ENCODE measurements around the gene UFSP1. TPM values are rescaled to one million over a fixed set of nuclear protein-coding genes. Genes with fewer than 3 reads are reported as not detected.

Gene UFSP1
- total and polyA plus RNA-seq, 10 of the 15 experiments (the other 5 are each of a cell fraction or from before 2014, with no cell fraction given) = 0.14 to 10.6 (median 2.8) TPM

GRCh38 chr7:100839361-100839760 is 50.2 kb downstream of the UFSP1 start:
- Histone ChIP-seq H3K9me3 (replicated peaks; ENCODE audit: control insufficient read depth, insufficient read depth, low read length) (no peaks in the 10 kb centered on the region), H3K4me2 (ENCODE audit: control insufficient read depth, insufficient read depth) (no peak overlapping the region), H3K4me1 (ENCODE audit: control insufficient read depth, insufficient read depth, low read length) (no peaks in the 10 kb centered on the region; the same call in 1 of the 2 replicates), H3K79me2 (ENCODE audit: control insufficient read depth, insufficient read depth, low read length) (no peaks in the 10 kb centered on the region), H3K4me3 (no peak overlapping the region), H3K27ac (ENCODE audit: control insufficient read depth, insufficient read depth) (no peak overlapping the region), H4K20me1 (ENCODE audit: control insufficient read depth, insufficient read depth) (no peaks in the 10 kb centered on the region), H3K27me3 (replicated peaks in 1 of 2; ENCODE audit: control insufficient read depth in 2 of 2, insufficient read depth in 2 of 2, low read length in 1 of 2) (no peaks in the 10 kb centered on the region), H3K9ac (ENCODE audit: control insufficient read depth, insufficient read depth, low read length) (no peak overlapping the region), H3K36me3 (ENCODE audit: control insufficient read depth in 2 of 2, insufficient read depth in 2 of 2, low read length in 1 of 2) (no peaks in the 10 kb centered on the region), H2AFZ (ENCODE audit: control insufficient read depth, low read depth, low read length) (no peak overlapping the region)
- no TSS peak for BruUV-seq (replicated peaks)
- ATAC-seq (no peak), DNase-seq (ENCODE audit: low read depth, low spot score) (no peak), FAIRE-seq (no peak)
- 90% methylated on average over 18 of the region's 18 CpGs for WGBS (ENCODE audit: insufficient coverage, insufficient replicate concordance, low lambda C conversion rate, missing lambda C conversion rate)
- intact Hi-C loops (cut with micrococcal nuclease; ENCODE audit: unreplicated experiment) (loop anchor here (5.0 kb wide), 1 partner anchor 37 kb away; no protein-coding TSS in a partner anchor), in situ Hi-C loops (cut with MboI) (no loop called here)
- ChIA-PET CTCF (no interaction called here), RAD21 (ENCODE audit: unreplicated experiment) (no interaction called here), SMC1A (ENCODE audit: uncharacterized antibody, unreplicated experiment) (no interaction called here), POLR2A (no interaction called here)
- TF ChIP-seq ASH2L (IDR thresholded peaks at IDR 0.05; ENCODE audit: borderline replicate concordance, low read depth) (no peak), PBX3 (IDR thresholded peaks at IDR 0.05; ENCODE audit: insufficient replicate concordance, low read depth, low read length) (no peak), ZZZ3 (IDR thresholded peaks at IDR 0.05; ENCODE audit: control insufficient read depth, insufficient read length, low read depth) (no peak), MYB (IDR thresholded peaks at IDR 0.05; ENCODE audit: borderline replicate concordance, low read depth, low read length) (no peak), POU2F2 (IDR thresholded peaks at IDR 0.05; ENCODE audit: borderline replicate concordance, low read depth, low read length) (no peak), TAF1 (IDR thresholded peaks at IDR 0.05; ENCODE audit: borderline replicate concordance, low read depth, low read length) (no peak)
- TF ChIP-seq, protein P1, sequence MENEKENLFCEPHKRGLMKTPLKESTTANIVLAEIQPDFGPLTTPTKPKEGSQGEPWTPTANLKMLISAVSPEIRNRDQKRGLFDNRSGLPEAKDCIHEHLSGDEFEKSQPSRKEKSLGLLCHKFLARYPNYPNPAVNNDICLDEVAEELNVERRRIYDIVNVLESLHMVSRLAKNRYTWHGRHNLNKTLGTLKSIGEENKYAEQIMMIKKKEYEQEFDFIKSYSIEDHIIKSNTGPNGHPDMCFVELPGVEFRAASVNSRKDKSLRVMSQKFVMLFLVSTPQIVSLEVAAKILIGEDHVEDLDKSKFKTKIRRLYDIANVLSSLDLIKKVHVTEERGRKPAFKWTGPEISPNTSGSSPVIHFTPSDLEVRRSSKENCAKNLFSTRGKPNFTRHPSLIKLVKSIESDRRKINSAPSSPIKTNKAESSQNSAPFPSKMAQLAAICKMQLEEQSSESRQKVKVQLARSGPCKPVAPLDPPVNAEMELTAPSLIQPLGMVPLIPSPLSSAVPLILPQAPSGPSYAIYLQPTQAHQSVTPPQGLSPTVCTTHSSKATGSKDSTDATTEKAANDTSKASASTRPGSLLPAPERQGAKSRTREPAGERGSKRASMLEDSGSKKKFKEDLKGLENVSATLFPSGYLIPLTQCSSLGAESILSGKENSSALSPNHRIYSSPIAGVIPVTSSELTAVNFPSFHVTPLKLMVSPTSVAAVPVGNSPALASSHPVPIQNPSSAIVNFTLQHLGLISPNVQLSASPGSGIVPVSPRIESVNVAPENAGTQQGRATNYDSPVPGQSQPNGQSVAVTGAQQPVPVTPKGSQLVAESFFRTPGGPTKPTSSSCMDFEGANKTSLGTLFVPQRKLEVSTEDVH (IDR thresholded peaks at IDR 0.05; ENCODE audit: low read depth, partially characterized antibody) = no peak

Small RNAs within 50 kb of the gene (microRNA-seq; reads per million reads assigned to microRNA genes)
- not detected for gene MIR6875

Small RNAs within 50 kb of the gene (small RNA-seq; reads per million reads assigned to genes)
- not detected for gene RN7SL549P
- gene RPS29P15 = not detected

Other genes starting within 250 kb of the UFSP1 start
Only the 7 nearest of the 17 such genes appear.
- 0.56 and 0.93 TPM in 2 replicates for gene EPHB4, start 62.2 kb downstream of the UFSP1 start, total RNA-seq (2014; rRNA removed)
- gene EPHB4, start 62.2 kb downstream of the UFSP1 start, total RNA-seq (2014; rRNA removed; fragmentation: Illumina TruSeq; extraction: Trizol) = 0.32 and 0.40 TPM in 2 replicates
- gene EPHB4, start 62.2 kb downstream of the UFSP1 start, total RNA-seq (2021) = 0.82 and 0.85 TPM in 2 replicates
- gene EPHB4, start 62.2 kb downstream of the UFSP1 start, polyA plus RNA-seq (2011; rRNA removed) = 0.23 and 0.45 TPM in 2 replicates
- gene EPHB4, start 62.2 kb downstream of the UFSP1 start, polyA plus RNA-seq (2014; fragmentation: Illumina TruSeq; extraction: Trizol) = 0.05 and 0.32 TPM in 2 replicates
- not detected for gene EPHB4, start 62.2 kb downstream of the UFSP1 start, polyA plus RNA-seq (2014; fragmentation: Nextera tagmentation; extraction: Ambion mirVana)
- 0.51 and 0.75 TPM in 2 replicates for gene EPHB4, start 62.2 kb downstream of the UFSP1 start, polyA plus RNA-seq (2014; rRNA removed)
- gene EPHB4, start 62.2 kb downstream of the UFSP1 start, polyA plus RNA-seq (2016; fragmentation: Nextera tagmentation; extraction: Ambion mirVana) = not detected
- 11.1 and 16.7 TPM in 2 replicates for gene SLC12A9, start 37.0 kb downstream of the UFSP1 start, total RNA-seq (2014; rRNA removed)
- 5.5 and 6.3 TPM in 2 replicates for gene SLC12A9, start 37.0 kb downstream of the UFSP1 start, total RNA-seq (2014; rRNA removed; fragmentation: Illumina TruSeq; extraction: Trizol)
- gene SLC12A9, start 37.0 kb downstream of the UFSP1 start, total RNA-seq (2021) = 16.5 and 18.5 TPM in 2 replicates
- gene SLC12A9, start 37.0 kb downstream of the UFSP1 start, polyA plus RNA-seq (2011; rRNA removed) = 8.6 and 15.3 TPM in 2 replicates
- 4.3 and 10.9 TPM in 2 replicates for gene SLC12A9, start 37.0 kb downstream of the UFSP1 start, polyA plus RNA-seq (2014; fragmentation: Illumina TruSeq; extraction: Trizol)
- gene SLC12A9, start 37.0 kb downstream of the UFSP1 start, polyA plus RNA-seq (2014; fragmentation: Nextera tagmentation; extraction: Ambion mirVana) = under 1 TPM; 0.24 to 0.35 TPM
- gene SLC12A9, start 37.0 kb downstream of the UFSP1 start, polyA plus RNA-seq (2014; rRNA removed) = 18.5 and 24.3 TPM in 2 replicates
- gene SLC12A9, start 37.0 kb downstream of the UFSP1 start, polyA plus RNA-seq (2016; fragmentation: Nextera tagmentation; extraction: Ambion mirVana) = 1 to 10 TPM; 5.0 to 7.8 TPM
- 26.4 and 32.3 TPM in 2 replicates for gene TRIP6, start 22.3 kb downstream of the UFSP1 start, total RNA-seq (2014; rRNA removed)
- 15.4 and 16.2 TPM in 2 replicates for gene TRIP6, start 22.3 kb downstream of the UFSP1 start, total RNA-seq (2014; rRNA removed; fragmentation: Illumina TruSeq; extraction: Trizol)
- gene TRIP6, start 22.3 kb downstream of the UFSP1 start, total RNA-seq (2021) = 45.3 and 47.4 TPM in 2 replicates
- 14.2 and 21.3 TPM in 2 replicates for gene TRIP6, start 22.3 kb downstream of the UFSP1 start, polyA plus RNA-seq (2011; rRNA removed)
- 1.7 and 8.5 TPM in 2 replicates for gene TRIP6, start 22.3 kb downstream of the UFSP1 start, polyA plus RNA-seq (2014; fragmentation: Illumina TruSeq; extraction: Trizol)
- 1 to 10 TPM; 2.5 to 7.1 TPM for gene TRIP6, start 22.3 kb downstream of the UFSP1 start, polyA plus RNA-seq (2014; fragmentation: Nextera tagmentation; extraction: Ambion mirVana)
- 36.6 and 40.3 TPM in 2 replicates for gene TRIP6, start 22.3 kb downstream of the UFSP1 start, polyA plus RNA-seq (2014; rRNA removed)
- gene TRIP6, start 22.3 kb downstream of the UFSP1 start, polyA plus RNA-seq (2016; fragmentation: Nextera tagmentation; extraction: Ambion mirVana) = 10 to 100 TPM; 29.7 to 36.5 TPM
- gene SRRT, start 14.6 kb downstream of the UFSP1 start, total RNA-seq (2014; rRNA removed) = 94.0 and 104 TPM in 2 replicates
- gene SRRT, start 14.6 kb downstream of the UFSP1 start, total RNA-seq (2014; rRNA removed; fragmentation: Illumina TruSeq; extraction: Trizol) = 58.3 and 67.6 TPM in 2 replicates
- gene SRRT, start 14.6 kb downstream of the UFSP1 start, total RNA-seq (2021) = 230 and 254 TPM in 2 replicates
- 24.2 and 43.9 TPM in 2 replicates for gene SRRT, start 14.6 kb downstream of the UFSP1 start, polyA plus RNA-seq (2011; rRNA removed)
- 69.0 and 120 TPM in 2 replicates for gene SRRT, start 14.6 kb downstream of the UFSP1 start, polyA plus RNA-seq (2014; fragmentation: Illumina TruSeq; extraction: Trizol)
- 10 to 100 TPM; 11.1 to 33.6 TPM for gene SRRT, start 14.6 kb downstream of the UFSP1 start, polyA plus RNA-seq (2014; fragmentation: Nextera tagmentation; extraction: Ambion mirVana)
- gene SRRT, start 14.6 kb downstream of the UFSP1 start, polyA plus RNA-seq (2014; rRNA removed) = 119 and 148 TPM in 2 replicates
- 100 to 1,000 TPM; 187 to 189 TPM for gene SRRT, start 14.6 kb downstream of the UFSP1 start, polyA plus RNA-seq (2016; fragmentation: Nextera tagmentation; extraction: Ambion mirVana)
- 1.5 and 1.9 TPM in 2 replicates for gene ACHE, start 6.2 kb upstream of the UFSP1 start, total RNA-seq (2014; rRNA removed)
- gene ACHE, start 6.2 kb upstream of the UFSP1 start, total RNA-seq (2014; rRNA removed; fragmentation: Illumina TruSeq; extraction: Trizol) = 0.72 and 0.74 TPM in 2 replicates
- gene ACHE, start 6.2 kb upstream of the UFSP1 start, total RNA-seq (2021) = 5.0 and 5.1 TPM in 2 replicates
- gene ACHE, start 6.2 kb upstream of the UFSP1 start, polyA plus RNA-seq (2011; rRNA removed) = 0.97 and 2.3 TPM in 2 replicates
- gene ACHE, start 6.2 kb upstream of the UFSP1 start, polyA plus RNA-seq (2014; fragmentation: Illumina TruSeq; extraction: Trizol) = 0.21 and 0.69 TPM in 2 replicates
- under 1 TPM in 1 of 2 experiments, not detected in 1; 0.07 TPM for gene ACHE, start 6.2 kb upstream of the UFSP1 start, polyA plus RNA-seq (2014; fragmentation: Nextera tagmentation; extraction: Ambion mirVana)
- 4.5 and 6.7 TPM in 2 replicates for gene ACHE, start 6.2 kb upstream of the UFSP1 start, polyA plus RNA-seq (2014; rRNA removed)
- gene ACHE, start 6.2 kb upstream of the UFSP1 start, polyA plus RNA-seq (2016; fragmentation: Nextera tagmentation; extraction: Ambion mirVana) = 1 to 10 TPM; 2.3 to 2.5 TPM
- not detected in 2 replicates for gene MUC3A, start 59.8 kb upstream of the UFSP1 start, total RNA-seq (2014; rRNA removed)
- gene MUC3A, start 59.8 kb upstream of the UFSP1 start, total RNA-seq (2014; rRNA removed; fragmentation: Illumina TruSeq; extraction: Trizol) = not detected in 2 replicates
- 0.10 and 0.24 TPM in 2 replicates for gene MUC3A, start 59.8 kb upstream of the UFSP1 start, total RNA-seq (2021)
- 0.01 and 0.07 TPM in 2 replicates for gene MUC3A, start 59.8 kb upstream of the UFSP1 start, polyA plus RNA-seq (2011; rRNA removed)
- not detected in 2 replicates for gene MUC3A, start 59.8 kb upstream of the UFSP1 start, polyA plus RNA-seq (2014; fragmentation: Illumina TruSeq; extraction: Trizol)
- not detected for gene MUC3A, start 59.8 kb upstream of the UFSP1 start, polyA plus RNA-seq (2014; fragmentation: Nextera tagmentation; extraction: Ambion mirVana)
- gene MUC3A, start 59.8 kb upstream of the UFSP1 start, polyA plus RNA-seq (2014; rRNA removed) = not detected in 2 replicates
- gene MUC3A, start 59.8 kb upstream of the UFSP1 start, polyA plus RNA-seq (2016; fragmentation: Nextera tagmentation; extraction: Ambion mirVana) = not detected
- 2.7 and 3.4 TPM in 2 replicates for gene MUC12, start 79.8 kb upstream of the UFSP1 start, total RNA-seq (2014; rRNA removed)
- 2.4 and 3.3 TPM in 2 replicates for gene MUC12, start 79.8 kb upstream of the UFSP1 start, total RNA-seq (2014; rRNA removed; fragmentation: Illumina TruSeq; extraction: Trizol)
- gene MUC12, start 79.8 kb upstream of the UFSP1 start, total RNA-seq (2021) = 1.7 and 2.6 TPM in 2 replicates
- gene MUC12, start 79.8 kb upstream of the UFSP1 start, polyA plus RNA-seq (2011; rRNA removed) = 1.5 and 2.6 TPM in 2 replicates
- gene MUC12, start 79.8 kb upstream of the UFSP1 start, polyA plus RNA-seq (2014; fragmentation: Illumina TruSeq; extraction: Trizol) = 2.0 TPM in 2 replicates
- gene MUC12, start 79.8 kb upstream of the UFSP1 start, polyA plus RNA-seq (2014; fragmentation: Nextera tagmentation; extraction: Ambion mirVana) = 1 to 10 TPM; 2.6 to 3.6 TPM
- gene MUC12, start 79.8 kb upstream of the UFSP1 start, polyA plus RNA-seq (2014; rRNA removed) = 2.5 TPM in 2 replicates
- 1 to 10 TPM; 3.5 to 4.5 TPM for gene MUC12, start 79.8 kb upstream of the UFSP1 start, polyA plus RNA-seq (2016; fragmentation: Nextera tagmentation; extraction: Ambion mirVana)